Inflammatory macrophage treated with lipopolysaccharide for 4 hours (primary cell): Measurements from ENCODE around the gene RTEL1.

Source experiments
- DNase-seq: peaks from one replicate; pipeline ENCODE4 v3.0.0-alpha.2; 2020

RTEL1 gene

GRCh38 chr20:63743210-63743970 lies 85.3 kb downstream of the RTEL1 start:
- no peak for DNase-seq

DNA sequence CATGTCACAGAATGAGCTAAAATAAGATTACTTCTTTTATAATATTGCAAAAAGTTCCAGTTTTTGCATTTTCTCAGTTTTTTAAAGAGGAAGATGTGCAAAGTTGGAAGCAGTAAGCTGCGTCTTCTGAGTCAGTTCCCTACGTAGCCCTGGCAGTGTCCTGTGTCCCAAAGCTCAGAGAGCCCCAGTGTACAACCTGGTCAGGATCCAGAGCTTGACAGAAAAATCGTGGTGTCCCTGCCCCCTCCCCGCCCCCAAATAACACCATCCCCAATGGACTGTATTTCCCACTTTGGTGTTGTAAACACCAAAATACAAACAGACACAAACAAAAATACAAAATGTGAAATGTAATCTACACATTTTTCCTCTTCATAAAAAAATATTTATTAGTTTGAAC lies 86.0 kb downstream of the RTEL1 start:
- DNase-seq = no peak

- DNase-seq = no peak
Measured at GRCh38 chr20:63744574-63745423, 86.7 kb downstream of the RTEL1 start.

- no peak for DNase-seq
Measured at GRCh38 chr20:63745424-63745805, 87.3 kb downstream of the RTEL1 start.
